Neuronal stem cell (in vitro differentiated cells): ENCODE results near the gene GAS2L1.

ENCODE experiments used
- DNase-seq: peaks from one replicate; pipeline ENCODE4 v3.0.0-alpha.2; 2013; ENCODE audit warnings: low spot score
- H2AFZ ChIP-seq: one replicate; pipeline ENCODE4 v1.6.1; 2013; ENCODE audit warnings: mild to moderate bottlenecking, low read length, inconsistent platforms
- H2AK5ac ChIP-seq: 2 replicates; pipeline ENCODE4 v1.6.1; 2013; ENCODE audit warnings: low read depth, mild to moderate bottlenecking, inconsistent platforms, low read length, moderate library complexity, mixed read lengths
- H2BK120ac ChIP-seq: 2 replicates; pipeline ENCODE4 v1.6.1; 2013; ENCODE audit warnings: low read depth, mild to moderate bottlenecking, inconsistent platforms, low read length, moderate library complexity, mixed read lengths
- H2BK12ac ChIP-seq: one replicate; pipeline ENCODE4 v1.6.1; 2013; ENCODE audit warnings: low read length, inconsistent platforms
- H2BK15ac ChIP-seq: 2 replicates; pipeline ENCODE4 v1.6.1; 2013; ENCODE audit warnings: mild to moderate bottlenecking, low read length, inconsistent platforms, mixed read lengths
- H2BK5ac ChIP-seq: one replicate; pipeline ENCODE4 v1.6.1; 2013; ENCODE audit warnings: inconsistent platforms, mild to moderate bottlenecking, low read length, moderate library complexity
- H3K14ac ChIP-seq: one replicate; pipeline ENCODE4 v1.6.1; 2013; ENCODE audit warnings: low read length, inconsistent platforms
- H3K18ac ChIP-seq: 2 replicates; pipeline ENCODE4 v1.6.1; 2013; ENCODE audit warnings: low read length, inconsistent platforms
- H3K23ac ChIP-seq: 2 replicates; pipeline ENCODE4 v1.6.1; 2013; ENCODE audit warnings: low read depth, mild to moderate bottlenecking, mixed read lengths, low read length, inconsistent platforms; ENCODE audit not compliant: poor library complexity
- H3K27ac ChIP-seq: replicated peaks from 3 replicates; pipeline ENCODE4 v1.5.1; 2013; ENCODE audit warnings: low read length, inconsistent platforms
- H3K27me3 ChIP-seq, 3 experiments: 2 replicates each; pipeline ENCODE4 v1.6.1; 2013; ENCODE audit warnings: low read length in 3 of 3, mild to moderate bottlenecking in 2 of 3, inconsistent platforms in 1 of 3, low read depth in 1 of 3, mixed read lengths in 1 of 3, moderate library complexity in 1 of 3; ENCODE audit not compliant: control insufficient read depth in 3 of 3, insufficient read depth in 3 of 3
- H3K36me3 ChIP-seq, 2 donors: replicated peaks in 1 of 2; 2 replicates each; pipeline ENCODE4 v1.6.1; 2013; ENCODE audit warnings: low read length in 2 of 2; ENCODE audit not compliant: control insufficient read depth in 2 of 2, insufficient read depth in 2 of 2
- H3K4ac ChIP-seq: 2 replicates; pipeline ENCODE4 v1.6.1; 2013; ENCODE audit warnings: inconsistent platforms, mild to moderate bottlenecking, low read length, moderate library complexity
- H3K4me1 ChIP-seq, 2 donors: 1 replicate in 1 of 2; 2 replicates in 1 of 2; pipeline ENCODE4 v1.6.1; 2013; ENCODE audit warnings: low read length in 2 of 2, low read depth in 1 of 2; ENCODE audit not compliant: control insufficient read depth in 2 of 2, insufficient read depth in 1 of 2
- H3K4me2 ChIP-seq: one replicate; pipeline ENCODE4 v1.6.1; 2013; ENCODE audit warnings: mild to moderate bottlenecking, low read length, inconsistent platforms; ENCODE audit not compliant: insufficient read depth, poor library complexity, severe bottlenecking
- H3K4me3 ChIP-seq, 2 donors: 2 replicates each; pipeline ENCODE4 v1.5.1; 2013; ENCODE audit warnings: low read length in 2 of 2, mild to moderate bottlenecking in 2 of 2, inconsistent platforms in 1 of 2, moderate library complexity in 1 of 2
- H3K79me1 ChIP-seq: one replicate; pipeline ENCODE4 v1.6.1; 2013; ENCODE audit warnings: low read depth, mild to moderate bottlenecking, inconsistent platforms, low read length, moderate library complexity
- H3K9ac ChIP-seq: one replicate; pipeline ENCODE4 v1.6.1; 2013; ENCODE audit warnings: mild to moderate bottlenecking, low read depth, low read length, inconsistent platforms; ENCODE audit not compliant: poor library complexity
- H3K9me3 ChIP-seq, 2 donors: replicated peaks in 1 of 2; 2 replicates each; pipeline versions ENCODE3 to v1.6.1; 2013; ENCODE audit warnings: low read length in 2 of 2, mild to moderate bottlenecking in 2 of 2, inconsistent platforms in 1 of 2, low read depth in 1 of 2, mixed read lengths in 1 of 2, moderate library complexity in 1 of 2; ENCODE audit not compliant: control insufficient read depth in 2 of 2, insufficient read depth in 1 of 2
- H4K8ac ChIP-seq: one replicate; pipeline ENCODE4 v1.6.1; 2013; ENCODE audit warnings: low read depth, mild to moderate bottlenecking, inconsistent platforms, low read length, moderate library complexity
- H4K91ac ChIP-seq: one replicate; pipeline ENCODE4 v1.6.1; 2013; ENCODE audit warnings: low read length, low read depth, mild to moderate bottlenecking, inconsistent platforms; ENCODE audit not compliant: poor library complexity
- WGBS, 2 donors: extraction: QIAGEN DNeasy Blood & Tissue Kit; methylation state at CpG; one replicate each; pipeline ENCODE4 v1.1.7; 2013; ENCODE audit warnings: missing lambda C conversion rate in 2 of 2, mixed read lengths in 1 of 2; ENCODE audit not compliant: insufficient read length in 2 of 2, insufficient replicate concordance in 1 of 2; ENCODE audit errors: extremely low coverage in 2 of 2; 5-methylcytosine and 5-hydroxymethylcytosine counted together

GAS2L1 gene

GRCh38 chr22:29267858-29268510 lies 38.5 kb upstream of the GAS2L1 start, which contains the start of the genes EWSR1 and RHBDD3:
Gene EWSR1, plus strand, starts transcription at chr22:29268268. Its CDS starts 69 bp downstream, at chr22:29268337.
Gene RHBDD3, minus strand, starts transcription at chr22:29267981. Its CDS starts 2,355 bp downstream, at chr22:29265626.
- peaks cover 20% of the 10 kb centered on the region for H3K79me1 ChIP-seq
- H3K4me3 ChIP-seq = peak within 1 kb of the TSS; percentile 70 to 94
- H3K27me3 ChIP-seq = no peaks in the 10 kb centered on the region
- H3K27ac ChIP-seq = peak within 1 kb of the TSS; percentile 95
- no CpG with 5 or more reads among the region's 67 CpGs for WGBS, 2 donors
- H3K4ac ChIP-seq = peak within 1 kb of the TSS; percentile 7
- H3K4me1 ChIP-seq = peaks cover 13 to 39% of the 10 kb centered on the region in 2 donors
- H2BK12ac ChIP-seq = peak within 1 kb of the TSS; percentile 41
- peak within 1 kb of the TSS; percentile 38 for H2BK15ac ChIP-seq
- H2AFZ ChIP-seq = peak within 1 kb of the TSS; percentile 100
- H3K23ac ChIP-seq = peak within 1 kb of the TSS; percentile 85
- peaks cover 22 to 68% of the 10 kb centered on the region in 2 donors for H3K36me3 ChIP-seq
- H3K4me2 ChIP-seq = peak within 1 kb of the TSS; percentile 84
- H2BK120ac ChIP-seq = peak within 1 kb of the TSS; percentile 98
- H2BK5ac ChIP-seq = peak within 1 kb of the TSS; percentile 98
- peak within 1 kb of the TSS; percentile 49 for H2AK5ac ChIP-seq
- H4K8ac ChIP-seq = no peak within 1 kb of the TSS
- peak within 1 kb of the TSS; percentile 93 for H3K9ac ChIP-seq
- peak; percentile 97 for DNase-seq
- peak within 1 kb of the TSS; percentile 85 for H3K14ac ChIP-seq
- peak within 1 kb of the TSS; percentile 99 for H4K91ac ChIP-seq
- peak within 1 kb of the TSS; percentile 100 for H3K18ac ChIP-seq
- no peaks in the 10 kb centered on the region for H3K9me3 ChIP-seq

- peak overlapping the region; percentile 95 for H3K27ac ChIP-seq
- peak overlapping the region; percentile 38 for H2BK15ac ChIP-seq
- peaks cover 22 to 72% of the 10 kb centered on the region in 2 donors for H3K36me3 ChIP-seq
- H2BK12ac ChIP-seq = peak overlapping the region; percentile 41
- peak overlapping the region; percentile 99 for H3K18ac ChIP-seq
- H3K9me3 ChIP-seq = no peaks in the 10 kb centered on the region
- peaks cover 13 to 39% of the 10 kb centered on the region in 2 donors for H3K4me1 ChIP-seq
- H3K4ac ChIP-seq = no peak overlapping the region
- H3K4me2 ChIP-seq = peak overlapping the region; percentile 79
- peak overlapping the region; percentile 100 for H2AFZ ChIP-seq
- H2BK120ac ChIP-seq = no peak overlapping the region
- H3K27me3 ChIP-seq = no peaks in the 10 kb centered on the region
- no CpG with 5 or more reads among the region's 51 CpGs for WGBS, 2 donors
- H4K8ac ChIP-seq = no peak overlapping the region
- H3K14ac ChIP-seq = peak overlapping the region; percentile 22
- peak; percentile 69 for DNase-seq
- H4K91ac ChIP-seq = peak overlapping the region; percentile 28
- H3K9ac ChIP-seq = peak overlapping the region; percentile 92
- H3K4me3 ChIP-seq = peak overlapping the region; percentile 70 to 94
- H3K79me1 ChIP-seq = peaks cover 20% of the 10 kb centered on the region
- peak overlapping the region; percentile 14 for H3K23ac ChIP-seq
- H2AK5ac ChIP-seq = peak overlapping the region; percentile 49
- peak overlapping the region; percentile 98 for H2BK5ac ChIP-seq
These were observed 37.8 kb upstream of the GAS2L1 start for GRCh38 chr22:29268511-29269229.

- peak overlapping the region; percentile 79 for H3K4me2 ChIP-seq
- H3K9ac ChIP-seq = peak overlapping the region; percentile 38
- peaks cover 13 to 39% of the 10 kb centered on the region in 2 donors for H3K4me1 ChIP-seq
- no peak overlapping the region for H2AK5ac ChIP-seq
- no peak overlapping the region for H4K91ac ChIP-seq
- H3K9me3 ChIP-seq = no peaks in the 10 kb centered on the region
- H2AFZ ChIP-seq = no peak overlapping the region
- DNase-seq = no peak
- H3K18ac ChIP-seq = no peak overlapping the region
- no peak overlapping the region for H3K14ac ChIP-seq
- H2BK5ac ChIP-seq = peak overlapping the region; percentile 98
- peak overlapping the region; percentile 70 to 94 for H3K4me3 ChIP-seq
- no peak overlapping the region for H2BK15ac ChIP-seq
- WGBS, 2 donors = no CpG with 5 or more reads among the region's 14 CpGs
- no peak overlapping the region for H3K27ac ChIP-seq
- H2BK12ac ChIP-seq = no peak overlapping the region
- H3K23ac ChIP-seq = no peak overlapping the region
- no peak overlapping the region for H4K8ac ChIP-seq
- H2BK120ac ChIP-seq = no peak overlapping the region
- H3K27me3 ChIP-seq = no peaks in the 10 kb centered on the region
- peaks cover 19 to 72% of the 10 kb centered on the region in 2 donors for H3K36me3 ChIP-seq
- no peak overlapping the region for H3K4ac ChIP-seq
- peaks cover 17% of the 10 kb centered on the region for H3K79me1 ChIP-seq
These were observed 37.2 kb upstream of the GAS2L1 start for GRCh38 chr22:29269230-29269604.
